ENCODE results near the gene RASSF7. TPM values are rescaled to one million over a fixed set of nuclear protein-coding genes. Genes with fewer than 3 reads are reported as not detected.

Gene RASSF7
- total RNA-seq, 1 experiment from 2014 or later: 32.5 TPM

DNA sequence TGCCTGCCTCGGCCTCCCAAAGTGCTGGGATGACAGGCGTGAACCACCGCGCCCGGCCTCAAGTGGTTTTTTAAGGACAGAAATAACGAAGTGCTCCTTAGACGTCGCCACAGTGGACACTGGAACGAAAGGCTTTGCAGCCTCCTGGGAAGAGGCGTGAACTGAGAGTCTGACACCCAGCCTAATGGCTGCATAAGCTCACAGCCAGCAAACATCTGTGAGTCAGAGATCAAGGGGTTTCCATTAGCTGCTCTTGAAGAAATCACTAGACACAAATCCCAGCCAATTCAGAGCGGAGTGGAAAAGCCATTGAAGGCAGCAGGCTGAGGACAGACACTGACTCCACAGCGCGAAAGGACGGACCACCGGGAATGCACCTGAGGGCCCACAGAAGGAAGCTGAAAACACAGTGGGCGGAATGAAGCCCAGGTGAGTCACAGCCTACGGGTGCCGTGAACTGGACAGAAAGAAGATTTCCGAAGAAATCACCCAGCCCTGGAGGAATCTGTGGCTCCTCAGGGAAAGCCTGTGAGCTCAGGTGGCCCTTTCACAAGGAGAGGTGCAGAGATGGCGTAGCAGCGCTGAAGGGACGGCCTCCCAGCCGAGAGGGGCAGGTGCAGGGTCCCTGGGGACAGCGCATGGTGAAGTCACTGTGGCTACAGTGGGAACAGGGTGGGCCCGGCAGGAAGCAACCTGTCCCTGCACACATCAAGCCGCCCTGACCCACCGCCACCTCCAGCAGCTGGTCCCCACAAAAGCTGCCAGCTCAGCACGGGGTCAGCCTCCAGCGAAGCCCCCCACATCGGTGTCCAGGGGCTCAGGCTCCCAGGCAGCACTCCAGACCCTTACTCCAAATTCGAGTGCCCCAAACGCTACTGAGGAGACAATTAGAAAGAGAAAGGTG, 11.8 kb upstream of the RASSF7 start (continued):
- TF ChIP-seq, protein P1, sequence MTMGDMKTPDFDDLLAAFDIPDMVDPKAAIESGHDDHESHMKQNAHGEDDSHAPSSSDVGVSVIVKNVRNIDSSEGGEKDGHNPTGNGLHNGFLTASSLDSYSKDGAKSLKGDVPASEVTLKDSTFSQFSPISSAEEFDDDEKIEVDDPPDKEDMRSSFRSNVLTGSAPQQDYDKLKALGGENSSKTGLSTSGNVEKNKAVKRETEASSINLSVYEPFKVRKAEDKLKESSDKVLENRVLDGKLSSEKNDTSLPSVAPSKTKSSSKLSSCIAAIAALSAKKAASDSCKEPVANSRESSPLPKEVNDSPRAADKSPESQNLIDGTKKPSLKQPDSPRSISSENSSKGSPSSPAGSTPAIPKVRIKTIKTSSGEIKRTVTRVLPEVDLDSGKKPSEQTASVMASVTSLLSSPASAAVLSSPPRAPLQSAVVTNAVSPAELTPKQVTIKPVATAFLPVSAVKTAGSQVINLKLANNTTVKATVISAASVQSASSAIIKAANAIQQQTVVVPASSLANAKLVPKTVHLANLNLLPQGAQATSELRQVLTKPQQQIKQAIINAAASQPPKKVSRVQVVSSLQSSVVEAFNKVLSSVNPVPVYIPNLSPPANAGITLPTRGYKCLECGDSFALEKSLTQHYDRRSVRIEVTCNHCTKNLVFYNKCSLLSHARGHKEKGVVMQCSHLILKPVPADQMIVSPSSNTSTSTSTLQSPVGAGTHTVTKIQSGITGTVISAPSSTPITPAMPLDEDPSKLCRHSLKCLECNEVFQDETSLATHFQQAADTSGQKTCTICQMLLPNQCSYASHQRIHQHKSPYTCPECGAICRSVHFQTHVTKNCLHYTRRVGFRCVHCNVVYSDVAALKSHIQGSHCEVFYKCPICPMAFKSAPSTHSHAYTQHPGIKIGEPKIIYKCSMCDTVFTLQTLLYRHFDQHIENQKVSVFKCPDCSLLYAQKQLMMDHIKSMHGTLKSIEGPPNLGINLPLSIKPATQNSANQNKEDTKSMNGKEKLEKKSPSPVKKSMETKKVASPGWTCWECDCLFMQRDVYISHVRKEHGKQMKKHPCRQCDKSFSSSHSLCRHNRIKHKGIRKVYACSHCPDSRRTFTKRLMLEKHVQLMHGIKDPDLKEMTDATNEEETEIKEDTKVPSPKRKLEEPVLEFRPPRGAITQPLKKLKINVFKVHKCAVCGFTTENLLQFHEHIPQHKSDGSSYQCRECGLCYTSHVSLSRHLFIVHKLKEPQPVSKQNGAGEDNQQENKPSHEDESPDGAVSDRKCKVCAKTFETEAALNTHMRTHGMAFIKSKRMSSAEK (CRISPR knock-in tag; IDR thresholded peaks at IDR 0.05; ENCODE audit: borderline replicate concordance): no peak
- TF ChIP-seq ZNF423 (CRISPR knock-in tag; IDR thresholded peaks at IDR 0.05) (no peak), MXD4 (CRISPR knock-in tag; IDR thresholded peaks at IDR 0.05; ENCODE audit: borderline replicate concordance) (no peak), ZBTB21 (CRISPR knock-in tag; IDR thresholded peaks at IDR 0.05; ENCODE audit: borderline replicate concordance) (no peak), ZNF671 (CRISPR knock-in tag; IDR thresholded peaks at IDR 0.05) (no peak), IRF2 (CRISPR knock-in tag; IDR thresholded peaks at IDR 0.05; ENCODE audit: borderline replicate concordance, low read depth) (no peak), EMX1 (CRISPR knock-in tag; IDR thresholded peaks at IDR 0.05) (no peak)
- TF ChIP-seq, protein P2, sequence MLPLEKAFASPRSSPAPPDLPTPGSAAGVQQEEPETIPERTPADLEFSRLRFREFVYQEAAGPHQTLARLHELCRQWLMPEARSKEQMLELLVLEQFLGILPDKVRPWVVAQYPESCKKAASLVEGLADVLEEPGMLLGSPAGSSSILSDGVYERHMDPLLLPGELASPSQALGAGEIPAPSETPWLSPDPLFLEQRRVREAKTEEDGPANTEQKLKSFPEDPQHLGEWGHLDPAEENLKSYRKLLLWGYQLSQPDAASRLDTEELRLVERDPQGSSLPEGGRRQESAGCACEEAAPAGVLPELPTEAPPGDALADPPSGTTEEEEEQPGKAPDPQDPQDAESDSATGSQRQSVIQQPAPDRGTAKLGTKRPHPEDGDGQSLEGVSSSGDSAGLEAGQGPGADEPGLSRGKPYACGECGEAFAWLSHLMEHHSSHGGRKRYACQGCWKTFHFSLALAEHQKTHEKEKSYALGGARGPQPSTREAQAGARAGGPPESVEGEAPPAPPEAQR (CRISPR knock-in tag; IDR thresholded peaks at IDR 0.05): no peak
- TF ChIP-seq, protein P3, sequence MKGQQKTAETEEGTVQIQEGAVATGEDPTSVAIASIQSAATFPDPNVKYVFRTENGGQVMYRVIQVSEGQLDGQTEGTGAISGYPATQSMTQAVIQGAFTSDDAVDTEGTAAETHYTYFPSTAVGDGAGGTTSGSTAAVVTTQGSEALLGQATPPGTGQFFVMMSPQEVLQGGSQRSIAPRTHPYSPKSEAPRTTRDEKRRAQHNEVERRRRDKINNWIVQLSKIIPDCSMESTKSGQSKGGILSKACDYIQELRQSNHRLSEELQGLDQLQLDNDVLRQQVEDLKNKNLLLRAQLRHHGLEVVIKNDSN (CRISPR knock-in tag; IDR thresholded peaks at IDR 0.05): no peak
- TF ChIP-seq, protein P4, sequence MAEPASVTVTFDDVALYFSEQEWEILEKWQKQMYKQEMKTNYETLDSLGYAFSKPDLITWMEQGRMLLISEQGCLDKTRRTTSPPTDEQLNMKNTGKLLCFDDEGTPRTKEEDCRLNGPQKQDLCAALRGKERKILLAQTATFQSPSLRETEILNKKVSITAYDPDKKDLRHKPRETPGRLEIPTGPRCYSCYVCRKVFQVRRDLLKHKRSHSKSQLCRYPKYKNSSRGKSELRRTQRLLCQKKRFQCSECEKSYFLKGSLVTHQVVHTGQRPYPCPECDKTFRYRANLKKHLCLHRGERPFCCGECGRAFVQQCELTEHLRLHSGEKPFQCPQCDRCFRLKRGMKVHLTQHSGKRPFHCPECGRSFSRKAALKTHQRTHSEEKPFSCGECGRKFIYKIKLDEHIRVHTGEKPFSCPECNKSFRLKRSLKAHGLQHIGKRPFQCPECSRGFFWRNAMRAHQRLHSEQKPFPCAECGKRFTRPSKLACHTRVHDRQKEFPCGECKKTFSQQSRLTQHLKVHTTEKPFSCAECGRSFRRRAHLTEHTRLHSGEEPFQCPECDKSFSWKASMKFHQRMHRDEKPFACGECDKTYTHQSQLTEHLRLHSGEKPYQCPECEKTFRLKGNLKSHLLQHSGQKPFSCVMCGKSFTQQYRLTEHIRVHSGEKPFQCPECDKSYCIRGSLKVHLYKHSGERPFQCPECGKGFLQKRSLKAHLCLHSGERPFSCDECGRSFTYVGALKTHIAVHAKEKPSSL (CRISPR knock-in tag; conservative IDR thresholded peaks at IDR 0.05): no peak
- TF ChIP-seq, protein P5, sequence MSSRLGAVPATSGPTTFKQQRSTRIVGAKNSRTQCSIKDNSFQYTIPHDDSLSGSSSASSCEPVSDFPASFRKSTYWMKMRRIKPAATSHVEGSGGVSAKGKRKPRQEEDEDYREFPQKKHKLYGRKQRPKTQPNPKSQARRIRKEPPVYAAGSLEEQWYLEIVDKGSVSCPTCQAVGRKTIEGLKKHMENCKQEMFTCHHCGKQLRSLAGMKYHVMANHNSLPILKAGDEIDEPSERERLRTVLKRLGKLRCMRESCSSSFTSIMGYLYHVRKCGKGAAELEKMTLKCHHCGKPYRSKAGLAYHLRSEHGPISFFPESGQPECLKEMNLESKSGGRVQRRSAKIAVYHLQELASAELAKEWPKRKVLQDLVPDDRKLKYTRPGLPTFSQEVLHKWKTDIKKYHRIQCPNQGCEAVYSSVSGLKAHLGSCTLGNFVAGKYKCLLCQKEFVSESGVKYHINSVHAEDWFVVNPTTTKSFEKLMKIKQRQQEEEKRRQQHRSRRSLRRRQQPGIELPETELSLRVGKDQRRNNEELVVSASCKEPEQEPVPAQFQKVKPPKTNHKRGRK (CRISPR knock-in tag; IDR thresholded peaks at IDR 0.05; ENCODE audit: borderline replicate concordance): no peak
- TF ChIP-seq, protein P6, sequence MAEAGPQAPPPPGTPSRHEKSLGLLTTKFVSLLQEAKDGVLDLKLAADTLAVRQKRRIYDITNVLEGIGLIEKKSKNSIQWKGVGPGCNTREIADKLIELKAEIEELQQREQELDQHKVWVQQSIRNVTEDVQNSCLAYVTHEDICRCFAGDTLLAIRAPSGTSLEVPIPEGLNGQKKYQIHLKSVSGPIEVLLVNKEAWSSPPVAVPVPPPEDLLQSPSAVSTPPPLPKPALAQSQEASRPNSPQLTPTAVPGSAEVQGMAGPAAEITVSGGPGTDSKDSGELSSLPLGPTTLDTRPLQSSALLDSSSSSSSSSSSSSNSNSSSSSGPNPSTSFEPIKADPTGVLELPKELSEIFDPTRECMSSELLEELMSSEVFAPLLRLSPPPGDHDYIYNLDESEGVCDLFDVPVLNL (CRISPR knock-in tag; IDR thresholded peaks at IDR 0.05; ENCODE audit: borderline replicate concordance, low read depth): no peak
- TF ChIP-seq, protein P7, sequence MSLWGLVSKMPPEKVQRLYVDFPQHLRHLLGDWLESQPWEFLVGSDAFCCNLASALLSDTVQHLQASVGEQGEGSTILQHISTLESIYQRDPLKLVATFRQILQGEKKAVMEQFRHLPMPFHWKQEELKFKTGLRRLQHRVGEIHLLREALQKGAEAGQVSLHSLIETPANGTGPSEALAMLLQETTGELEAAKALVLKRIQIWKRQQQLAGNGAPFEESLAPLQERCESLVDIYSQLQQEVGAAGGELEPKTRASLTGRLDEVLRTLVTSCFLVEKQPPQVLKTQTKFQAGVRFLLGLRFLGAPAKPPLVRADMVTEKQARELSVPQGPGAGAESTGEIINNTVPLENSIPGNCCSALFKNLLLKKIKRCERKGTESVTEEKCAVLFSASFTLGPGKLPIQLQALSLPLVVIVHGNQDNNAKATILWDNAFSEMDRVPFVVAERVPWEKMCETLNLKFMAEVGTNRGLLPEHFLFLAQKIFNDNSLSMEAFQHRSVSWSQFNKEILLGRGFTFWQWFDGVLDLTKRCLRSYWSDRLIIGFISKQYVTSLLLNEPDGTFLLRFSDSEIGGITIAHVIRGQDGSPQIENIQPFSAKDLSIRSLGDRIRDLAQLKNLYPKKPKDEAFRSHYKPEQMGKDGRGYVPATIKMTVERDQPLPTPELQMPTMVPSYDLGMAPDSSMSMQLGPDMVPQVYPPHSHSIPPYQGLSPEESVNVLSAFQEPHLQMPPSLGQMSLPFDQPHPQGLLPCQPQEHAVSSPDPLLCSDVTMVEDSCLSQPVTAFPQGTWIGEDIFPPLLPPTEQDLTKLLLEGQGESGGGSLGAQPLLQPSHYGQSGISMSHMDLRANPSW (CRISPR knock-in tag; conservative IDR thresholded peaks at IDR 0.05; ENCODE audit: low read depth): no peak
